Measurements from ENCODE around the gene HEBP2. TPM values are rescaled to one million over a fixed set of nuclear protein-coding genes. Genes with fewer than 3 reads are reported as not detected.

Gene HEBP2
- total and polyA plus RNA-seq, 2 donors from 2014 or later: 62.6 to 66.5 TPM

GRCh38 chr6:138370631-138371451 is 33.2 kb upstream of the HEBP2 start:
- TF ChIP-seq CTCF (IDR thresholded peaks at IDR 0.05; ENCODE audit: borderline replicate concordance, extremely low read depth, insufficient read depth): no peak
- FAIRE-seq (no peak), DNase-seq (no peak)
- intact Hi-C loops (cut with DNase I): no loop called here
- H3K9ac ChIP-seq (ENCODE audit: low read length in 3 of 3): no peak overlapping the region
- H3K27me3 ChIP-seq (ENCODE audit: control insufficient read depth, insufficient read depth, low read length): no peaks in the 10 kb centered on the region
- no peak overlapping the region for H3K4me3 ChIP-seq (ENCODE audit: low read length in 3 of 3)
- H3K9me3 ChIP-seq (ENCODE audit: control insufficient read depth in 2 of 3, insufficient read depth in 1 of 3, low read length in 3 of 3): no peaks in the 10 kb centered on the region
- no peaks in the 10 kb centered on the region for H3K4me1 ChIP-seq (ENCODE audit: control insufficient read depth in 2 of 3, insufficient read depth in 2 of 3, low read depth in 1 of 3, low read length in 3 of 3)
- no peaks in the 10 kb centered on the region for H3K36me3 ChIP-seq (ENCODE audit: control insufficient read depth in 2 of 3, insufficient read depth in 3 of 3, low read length in 3 of 3)
- H3K27ac ChIP-seq (ENCODE audit: low read depth in 2 of 2, low read length in 2 of 2): no peak overlapping the region

GRCh38 chr6:138371452-138371711 is 32.6 kb upstream of the HEBP2 start:
- no peak for TF ChIP-seq CTCF (IDR thresholded peaks at IDR 0.05; ENCODE audit: borderline replicate concordance, extremely low read depth, insufficient read depth)
- no peaks in the 10 kb centered on the region for H3K9me3 ChIP-seq (ENCODE audit: control insufficient read depth in 2 of 3, insufficient read depth in 1 of 3, low read length in 3 of 3)
- H3K4me3 ChIP-seq (ENCODE audit: low read length in 3 of 3): no peak overlapping the region
- H3K4me1 ChIP-seq (ENCODE audit: control insufficient read depth in 2 of 3, insufficient read depth in 2 of 3, low read depth in 1 of 3, low read length in 3 of 3): no peaks in the 10 kb centered on the region
- H3K9ac ChIP-seq (ENCODE audit: low read length in 3 of 3): no peak overlapping the region
- intact Hi-C loops (cut with DNase I): no loop called here
- no peak for DNase-seq
- FAIRE-seq: no peak
- no peaks in the 10 kb centered on the region for H3K27me3 ChIP-seq (ENCODE audit: control insufficient read depth, insufficient read depth, low read length)
- no peak overlapping the region for H3K27ac ChIP-seq (ENCODE audit: low read depth in 2 of 2, low read length in 2 of 2)
- no peaks in the 10 kb centered on the region for H3K36me3 ChIP-seq (ENCODE audit: control insufficient read depth in 2 of 3, insufficient read depth in 3 of 3, low read length in 3 of 3)

GRCh38 chr6:138371720-138372119 is 32.3 kb upstream of the HEBP2 start:
- no peaks in the 10 kb centered on the region for H3K4me1 ChIP-seq (ENCODE audit: control insufficient read depth in 2 of 3, insufficient read depth in 2 of 3, low read depth in 1 of 3, low read length in 3 of 3)
- FAIRE-seq (no peak), DNase-seq (peak in 2 of 5 donors; percentile 13)
- no peak for TF ChIP-seq CTCF (IDR thresholded peaks at IDR 0.05; ENCODE audit: borderline replicate concordance, extremely low read depth, insufficient read depth)
- H3K9ac ChIP-seq (ENCODE audit: low read length in 3 of 3): no peak overlapping the region
- no peak overlapping the region for H3K27ac ChIP-seq (ENCODE audit: low read depth in 2 of 2, low read length in 2 of 2)
- H3K36me3 ChIP-seq (ENCODE audit: control insufficient read depth in 2 of 3, insufficient read depth in 3 of 3, low read length in 3 of 3): no peaks in the 10 kb centered on the region
- intact Hi-C loops (cut with DNase I): no loop called here
- no peaks in the 10 kb centered on the region for H3K27me3 ChIP-seq (ENCODE audit: control insufficient read depth, insufficient read depth, low read length)
- H3K9me3 ChIP-seq (ENCODE audit: control insufficient read depth in 2 of 3, insufficient read depth in 1 of 3, low read length in 3 of 3): no peaks in the 10 kb centered on the region
- H3K4me3 ChIP-seq (ENCODE audit: low read length in 3 of 3): no peak overlapping the region
